Heart right ventricle (tissue), 16 donors: ENCODE measurements around the gene TCF4. TPM values are rescaled to one million over a fixed set of nuclear protein-coding genes. Genes with fewer than 3 reads are reported as not detected.

Source experiments
- ATAC-seq, 8 donors: fragments of 200-7000 bp; cut with Tn5 transposase; one replicate each; pipeline ENCODE4 v1.9.1; 2020; ENCODE audit warnings: mild to moderate bottlenecking in 8 of 8, moderate library complexity in 8 of 8, moderate number of reproducible peaks in 1 of 8
- DNase-seq, 2 donors: peaks; one replicate each; pipeline ENCODE4 v3.0.0-alpha.2; 2020
- H3K27ac ChIP-seq, 10 donors: fragments of 200-600 bp; sonication (generic) in 2 of 10; one replicate each; pipeline versions ENCODE4 v1.5.0 to v1.8.0; 2020 to 2022; ENCODE audit warnings: mild to moderate bottlenecking in 3 of 10
- H3K27me3 ChIP-seq, 7 donors: fragments of 200-600 bp; one replicate each; pipeline ENCODE4 v1.8.0; 2021 to 2022; ENCODE audit warnings: mild to moderate bottlenecking in 2 of 7
- H3K36me3 ChIP-seq, 9 donors: fragments of 200-600 bp; sonication (generic) in 1 of 9; one replicate each; pipeline versions ENCODE4 v1.5.0 to v1.8.0; 2020 to 2022; ENCODE audit warnings: mild to moderate bottlenecking in 2 of 9
- H3K4me1 ChIP-seq, 9 donors: fragments of 200-600 bp; sonication (generic) in 1 of 9; one replicate each; pipeline versions ENCODE4 v1.5.0 to v1.8.0; 2020 to 2022; ENCODE audit warnings: mild to moderate bottlenecking in 4 of 9
- H3K4me3 ChIP-seq, 10 donors: fragments of 200-600 bp; sonication (generic) in 2 of 10; one replicate each; pipeline versions ENCODE4 v1.5.0 to v1.8.0; 2020 to 2022; ENCODE audit warnings: mild to moderate bottlenecking in 7 of 10, moderate library complexity in 2 of 10
- H3K9me3 ChIP-seq, 11 donors: fragments of 200-600 bp in 10 of 11; sonication (generic) in 2 of 11; one replicate each; pipeline versions ENCODE4 v1.5.0 to v1.8.0; 2013 to 2022; ENCODE audit warnings: mild to moderate bottlenecking in 2 of 11, control low read depth in 1 of 11, moderate library complexity in 1 of 11
- CTCF ChIP-seq, 9 donors: fragments of 200-600 bp; sonication (generic) in 2 of 9; IDR thresholded peaks; one replicate each; pipeline versions ENCODE4 v1.5.0 to v1.8.0; 2021 to 2022; ENCODE audit warnings: antibody characterized with exemption in 9 of 9, mild to moderate bottlenecking in 5 of 9, moderate library complexity in 1 of 9
- WGBS, 2 donors: extraction: QIAGEN DNeasy Blood & Tissue Kit; methylation state at CpG; one replicate each; pipeline ENCODE4 v1.1.7; 2013; ENCODE audit warnings: inconsistent platforms in 1 of 2; 5-methylcytosine and 5-hydroxymethylcytosine counted together
- intact Hi-C, 10 donors: fragments of 100-400 bp; cut with DNase I; formaldehyde crosslinking; loops; one replicate each; pipeline versions ENCODE4 v1.11.1 to v1.14.2; 2022
- polyA plus RNA-seq, 2 donors: library from polyadenylated mRNA; stranded (reverse); fragments of 200-250 nt; gene quantifications; one replicate each; pipeline ENCODE4 v1.2.3, GENCODE V29; 2013
- total RNA-seq, 10 donors: library from RNA; stranded (reverse); fragmentation: NEBNext Ultra II Directional in 3 of 10; extraction: Animal tissue kit (Norgen Biotek cat#: 25700) in 3 of 10; gene quantifications; one replicate each; pipeline versions ENCODE4 v1.2.1 to v1.2.4, GENCODE V29; 2021 to 2023
- donor health status: Arrhythmogenic right ventricular cardiomyopathy.
- donor health status: ischemic (EF 13 %, LVEDD 7.1; RV severe dilation, severe dysfunction).
- donor health status: healthy with polysubstance abuse.
- donor health status: DM: no; HTN: yes; CAD: no.
- donor health status: DM: no; HTN: no; CAD: no.
- donor health status: ischemic (EF 25% LVEDD 6.9; RV normal size, moderate dysfunction).
- donor health status: ischemic (EF 25% LVEDD 5.7; RV mildly dilated, moderate dysfunction).
- donor health status: healthy.
- donor health status: DM: yes; HTN: yes; CAD: no.
- donor health status: Ischemic cardiomyopathy.
- donor health status: ischemic (EF 35%, LVEDD 5.7; RV mildly dilated, moderate dysfunction).
- donor health status: nonischemic (EF 11% LVEDD 7.7; RV severe dilation, severe dysfunction).
- donor health status: DM: yes; HTN: yes; CAD: no.
- donor health status: PGD.
- donor health status: ischemic (EF 29% LVEDD 5.4; RV normal size, mild dysfunction).
- donor health status: nonischemic (EF 23%, LVEDD 6.1; RV moderate dilation, normal function).

The TCF4 gene
- total and polyA plus RNA-seq, 12 donors: 12.6 to 90.1 (median 65.5) TPM

- Histone ChIP-seq H3K27me3 (no peaks in the 10 kb centered on the region), H3K4me1 (peaks cover 0 to 13% (median 0%) of the 10 kb centered on the region in 9 donors), H3K36me3 (no peaks in the 10 kb centered on the region), H3K4me3 (no peak overlapping the region), H3K9me3 (no peaks in the 10 kb centered on the region), H3K27ac (no peak overlapping the region)
- ATAC-seq (no peak), DNase-seq (no peak)
- no peak for TF ChIP-seq CTCF (IDR thresholded peaks at IDR 0.05)
- 82 to 95% methylated on average over 1 of the region's 1 CpG for WGBS, 2 donors
- intact Hi-C loops: loop anchor here in 3 of 10 donors (5.0 to 10.0 kb wide), 5 partner anchors 175 to 985 kb away; no protein-coding TSS in a partner anchor
Observed at GRCh38 chr18:55592106-55592505, 4.1 kb upstream of the TCF4 start.

- 2% methylated on average over 37 of the region's 37 CpGs for WGBS, 2 donors
- Histone ChIP-seq H3K27me3 (no peaks in the 10 kb centered on the region), H3K4me3 (peak overlapping the region; percentile 49 to 78 (median 73)), H3K27ac (peak overlapping the region; percentile 69 to 95 (median 87)), H3K9me3 (no peaks in the 10 kb centered on the region), H3K36me3 (peaks cover 0 to 6% (median 0%) of the 10 kb centered on the region in 9 donors), H3K4me1 (peaks cover 0 to 29% (median 12%) of the 10 kb centered on the region in 9 donors)
- ATAC-seq (peak; percentile 95 to 99 (median 97)), DNase-seq (peak; percentile 97 to 98)
- intact Hi-C loops: loop anchor here (1.0 to 10.0 kb wide), 26 partner anchors 75 to 988 kb away; no protein-coding TSS in a partner anchor
- peak in 2 of 9 donors; percentile 15 to 43 for TF ChIP-seq CTCF (IDR thresholded peaks at IDR 0.05)
Observed at GRCh38 chr18:55589625-55590291, 1.8 kb upstream of the TCF4 start.

- peaks cover 0 to 8% (median 0%) of the 10 kb centered on the region in 9 donors for H3K36me3 ChIP-seq
- ATAC-seq (no peak), DNase-seq (no peak)
- peaks cover 0 to 29% (median 20%) of the 10 kb centered on the region in 9 donors for H3K4me1 ChIP-seq
- no peak for TF ChIP-seq CTCF (IDR thresholded peaks at IDR 0.05)
- peak overlapping the region in 9 of 10 donors; percentile 81 to 95 (median 88) for H3K27ac ChIP-seq
- WGBS, 2 donors: 0 to 1% methylated on average over 12 of the region's 12 CpGs
- H3K9me3 ChIP-seq: no peaks in the 10 kb centered on the region
- H3K4me3 ChIP-seq: peak overlapping the region; percentile 49 to 78 (median 73)
- H3K27me3 ChIP-seq: no peaks in the 10 kb centered on the region
- intact Hi-C loops: loop anchor here in 9 of 10 donors (1.0 to 10.0 kb wide), 24 partner anchors 74 to 988 kb away; no protein-coding TSS in a partner anchor
Observed at GRCh38 chr18:55588870-55589595, 1.0 kb upstream of the TCF4 start.

- no peak for TF ChIP-seq CTCF (IDR thresholded peaks at IDR 0.05)
- H3K9me3 ChIP-seq: no peaks in the 10 kb centered on the region
- H3K27ac ChIP-seq: peak overlapping the region; percentile 75 to 95 (median 87)
- peak overlapping the region in 9 of 10 donors; percentile 49 to 78 (median 74) for H3K4me3 ChIP-seq
- ATAC-seq: peak in 2 of 8 donors; percentile 4 to 7
- peak; percentile 30 to 48 for DNase-seq
- peaks cover 0 to 21% (median 0%) of the 10 kb centered on the region in 9 donors for H3K36me3 ChIP-seq
- intact Hi-C loops: loop anchor here in 9 of 10 donors (2.0 to 10.0 kb wide), 22 partner anchors 73 to 990 kb away; no protein-coding TSS in a partner anchor
- 1% methylated on average over 46 to 63 of the region's 63 CpGs for WGBS, 2 donors
- H3K27me3 ChIP-seq: no peaks in the 10 kb centered on the region
- H3K4me1 ChIP-seq: peaks cover 0 to 42% (median 33%) of the 10 kb centered on the region in 9 donors
Observed at GRCh38 chr18:55587418-55588110, 428 bp downstream of the TCF4 start.
